NCI-H345 (cell line): ENCODE results near the gene PRSS50.

Experiments
- DNase-seq: peaks from one replicate; lab custom pipeline; 2025; lab: John Stamatoyannopoulos, UW

PRSS50 gene

DNA sequence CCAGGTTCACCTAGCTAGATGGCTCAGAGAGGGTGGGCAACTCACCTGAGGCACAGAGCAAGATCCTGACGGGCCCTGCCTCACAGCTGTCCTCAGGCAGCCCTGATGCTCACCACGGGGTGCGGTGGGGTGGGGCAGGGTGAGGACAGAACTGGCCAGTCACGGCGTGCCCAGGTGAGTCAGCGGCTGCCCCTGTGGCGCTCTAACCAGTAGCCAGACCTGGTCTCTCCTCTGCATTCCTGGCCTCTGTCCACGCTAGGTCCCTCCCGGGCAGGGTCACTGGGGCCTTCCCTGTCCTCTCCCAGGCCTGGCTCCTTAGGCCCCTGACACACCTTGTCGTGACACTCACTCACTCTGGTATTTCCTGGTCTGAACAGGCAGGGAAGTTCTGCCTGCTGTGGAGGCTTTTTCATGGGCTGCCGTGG lies 25.1 kb downstream of the PRSS50 start:
- DNase-seq = no peak

DNA sequence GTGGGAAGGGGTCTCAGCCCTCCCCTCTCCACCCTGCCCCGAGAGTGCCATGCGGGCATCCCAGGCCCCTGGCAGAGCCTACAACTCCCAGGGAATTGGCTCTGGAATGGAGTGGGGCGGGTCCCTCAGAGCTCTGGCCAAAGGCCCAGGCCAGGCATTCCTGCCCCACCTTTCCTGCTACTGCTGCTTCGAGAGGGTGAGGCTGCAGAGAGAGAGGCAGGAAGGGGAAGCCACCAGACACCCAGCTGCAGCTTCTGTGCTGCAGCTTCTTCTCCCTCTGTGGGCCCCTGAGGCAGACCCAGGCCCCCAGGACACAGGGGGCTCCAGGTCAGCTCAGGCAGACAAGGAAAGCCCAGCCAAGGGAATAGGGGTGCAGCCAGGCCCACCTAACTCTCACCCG lies 26.9 kb downstream of the PRSS50 start:
- DNase-seq = no peak

DNA sequence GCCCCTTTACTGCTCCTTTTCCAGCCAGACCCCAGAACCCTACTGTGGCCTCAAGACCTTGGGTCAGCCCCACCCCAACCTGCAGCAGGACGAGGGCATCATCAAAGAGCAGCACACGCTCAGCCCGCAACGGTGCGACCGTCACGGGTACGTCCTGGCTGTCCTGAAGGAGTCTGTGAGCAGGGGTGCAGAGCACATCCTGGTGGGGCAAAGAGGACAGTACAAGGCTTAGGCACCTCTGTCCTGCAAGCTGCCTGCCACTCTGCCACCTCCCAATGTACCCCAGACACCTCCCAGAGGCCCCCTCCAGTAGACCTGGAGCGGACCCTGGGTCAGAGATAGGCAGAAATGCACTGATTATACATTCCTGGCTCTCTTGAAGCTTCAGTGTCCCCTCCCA lies 32.2 kb downstream of the PRSS50 start:
- no peak for DNase-seq

DNA sequence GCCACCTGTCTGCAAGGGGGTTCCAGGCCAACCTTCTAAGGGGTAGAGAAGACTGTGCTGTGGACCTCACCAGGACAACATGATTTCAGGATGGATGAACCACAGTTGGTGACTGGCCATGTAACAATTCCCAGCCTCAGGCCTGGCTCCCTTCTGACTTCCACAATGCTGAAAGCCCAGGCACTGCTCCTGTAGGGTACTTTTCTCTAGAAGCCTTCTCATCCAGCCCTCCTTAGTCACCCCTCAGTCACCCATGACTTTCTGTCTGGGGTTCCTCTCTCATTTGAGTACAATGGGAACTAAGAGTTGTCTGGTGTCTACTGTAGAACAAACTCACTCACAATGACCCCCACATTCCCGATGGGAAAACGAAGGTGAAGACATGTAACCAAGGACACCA lies 32.8 kb downstream of the PRSS50 start:
- no peak for DNase-seq

DNA sequence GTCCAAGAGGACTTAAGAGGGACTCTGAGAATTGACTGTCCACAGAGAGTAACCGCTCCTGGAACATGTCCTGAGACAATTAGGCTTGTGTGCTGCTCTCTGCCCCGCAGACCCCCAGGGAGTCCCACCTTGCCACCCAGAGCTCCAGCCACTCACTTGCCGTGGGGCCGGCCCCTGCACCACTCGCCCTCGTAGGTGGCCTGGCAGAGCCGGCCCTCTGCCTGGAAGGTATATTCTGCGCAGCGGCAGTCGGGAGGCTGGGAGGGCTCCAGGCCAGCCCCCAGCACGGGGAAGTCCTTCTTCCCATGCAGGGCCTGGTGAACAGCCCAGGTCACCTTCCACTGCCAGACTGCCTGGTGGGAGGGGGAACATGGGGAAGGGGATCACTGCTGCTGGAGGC lies 34.7 kb downstream of the PRSS50 start:
- DNase-seq = no peak

DNA sequence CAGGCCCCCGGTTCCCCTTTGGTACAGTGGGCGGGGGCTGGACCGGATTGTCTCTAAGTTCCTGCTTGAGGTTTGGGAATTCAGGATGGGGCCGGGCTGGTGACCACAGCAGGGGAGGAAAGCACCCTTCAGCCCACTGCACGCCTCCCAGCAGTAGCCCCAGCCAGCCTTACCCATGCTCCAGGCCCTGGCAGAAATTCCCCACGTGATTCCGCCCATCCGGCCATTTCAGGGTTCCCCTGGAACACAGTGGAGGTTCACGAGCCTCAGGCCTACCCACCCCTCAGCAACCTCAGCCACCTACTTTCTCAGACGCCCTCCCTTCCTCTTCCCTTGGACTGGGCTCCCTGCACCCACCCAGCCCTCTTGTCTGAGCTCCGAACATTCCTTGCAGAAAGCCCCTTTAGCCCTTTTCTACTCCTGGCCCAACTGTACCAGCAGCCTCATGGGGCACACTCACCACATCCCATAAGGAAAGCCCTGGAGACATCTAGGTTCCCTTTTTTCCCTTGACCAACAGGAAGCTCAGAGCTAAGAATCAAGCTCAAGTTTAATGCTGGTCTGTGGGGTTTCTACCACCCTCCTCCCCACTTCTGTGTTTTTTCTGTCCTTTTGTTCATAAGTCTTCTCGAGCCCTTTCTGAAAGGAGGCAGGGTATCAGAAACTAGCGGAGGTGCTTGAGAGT lies 35.7 kb downstream of the PRSS50 start:
- no peak for DNase-seq

DNA sequence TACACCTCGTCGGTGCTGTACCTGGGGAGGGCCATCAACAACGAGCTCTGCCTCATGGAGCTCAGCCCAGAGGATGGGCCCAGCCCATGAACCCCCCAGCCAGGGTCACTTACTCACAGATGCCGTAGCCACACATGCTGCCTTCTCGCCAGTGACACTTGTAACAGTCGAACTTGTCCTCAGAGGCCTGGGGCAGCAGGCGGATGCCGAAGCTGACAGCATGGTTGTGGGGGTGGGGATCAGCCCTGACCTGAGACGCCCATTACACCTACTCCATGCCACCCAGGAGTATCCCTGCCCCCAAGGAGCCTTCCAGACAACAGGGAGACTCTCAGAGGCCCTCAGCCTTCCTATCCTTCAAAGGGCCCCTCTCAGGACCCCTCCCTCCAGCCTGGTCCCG lies 36.3 kb downstream of the PRSS50 start:
- DNase-seq = no peak

DNA sequence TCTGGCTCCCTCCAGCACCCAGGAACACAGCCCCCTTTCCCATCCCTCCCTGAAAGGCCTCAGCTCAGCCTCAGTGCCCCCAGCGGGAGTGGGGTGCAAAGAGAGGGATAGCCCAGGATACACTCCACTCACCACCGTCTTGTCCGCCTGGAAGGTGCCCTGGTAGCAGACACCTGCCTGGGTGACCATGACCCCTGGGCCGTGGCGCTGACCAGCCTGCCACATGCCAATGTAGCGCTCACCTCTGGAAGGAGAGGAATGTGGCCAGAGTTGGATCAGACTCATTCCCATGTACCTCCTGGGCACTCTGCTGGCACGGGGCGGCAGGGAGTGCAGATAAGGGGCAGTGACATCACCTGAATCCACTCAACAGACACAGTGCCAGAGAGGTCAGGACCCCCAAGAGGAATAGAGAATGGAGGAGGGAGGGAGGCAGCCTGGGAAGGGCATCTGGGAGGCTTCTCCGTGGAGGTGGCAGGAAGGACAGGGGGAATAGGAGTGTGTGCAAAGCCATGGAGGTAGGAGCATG lies 37.3 kb downstream of the PRSS50 start:
- no peak for DNase-seq

DNA sequence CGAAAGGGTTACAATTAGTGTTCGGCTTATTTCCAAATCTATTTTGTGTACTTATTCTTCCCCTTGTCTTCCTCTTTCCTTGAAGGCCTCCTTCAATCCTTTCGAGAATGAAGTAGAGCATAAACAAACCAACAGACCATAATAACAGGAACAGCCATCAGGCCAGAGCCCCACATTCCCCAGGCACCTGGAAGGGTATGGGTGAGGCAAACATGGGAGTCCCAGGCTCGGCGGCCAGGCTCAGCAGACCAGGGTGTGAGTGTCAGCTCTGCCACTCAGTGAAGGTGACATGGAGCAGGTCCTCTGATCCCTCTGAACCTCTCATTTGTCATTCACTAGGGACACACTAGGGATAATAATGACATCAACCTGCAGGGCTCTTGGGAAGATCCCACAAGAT lies 38.0 kb downstream of the PRSS50 start:
- no peak for DNase-seq

DNA sequence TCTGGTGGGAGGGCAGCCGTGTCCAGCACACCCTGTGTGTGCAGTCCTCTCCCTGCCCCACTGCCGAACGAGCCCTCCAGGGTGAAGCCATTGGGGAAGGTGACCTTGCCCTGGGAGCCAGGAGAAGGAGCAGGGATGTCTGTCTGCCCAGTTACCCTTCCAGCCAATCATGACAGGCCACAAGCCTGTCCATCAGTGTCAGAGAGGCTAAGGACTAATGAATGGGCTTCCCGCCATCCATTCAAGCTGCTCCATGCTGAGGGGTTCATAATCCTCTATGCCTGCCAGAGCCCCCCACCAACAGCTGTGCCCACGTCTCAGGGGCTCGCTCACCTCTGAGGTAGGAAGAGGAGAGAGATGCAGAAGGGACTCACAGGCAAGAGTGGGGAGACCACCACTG lies 39.4 kb downstream of the PRSS50 start:
- DNase-seq = no peak

DNA sequence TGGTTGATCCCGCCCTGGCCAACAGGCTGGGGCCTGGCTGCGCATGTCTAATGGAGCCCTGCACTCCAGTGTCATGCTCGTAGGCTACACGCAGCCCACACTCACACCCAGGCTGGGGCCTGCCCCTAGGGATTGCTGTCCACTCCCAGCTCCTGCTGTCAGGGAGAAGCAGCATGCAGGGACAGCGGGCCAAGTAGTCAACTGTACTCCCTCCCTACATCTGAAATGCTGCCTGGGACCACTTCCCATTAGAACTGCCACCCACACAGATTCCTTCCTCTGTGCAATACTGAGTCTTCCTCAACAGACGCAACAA lies 40.3 kb downstream of the PRSS50 start:
- DNase-seq = no peak

DNA sequence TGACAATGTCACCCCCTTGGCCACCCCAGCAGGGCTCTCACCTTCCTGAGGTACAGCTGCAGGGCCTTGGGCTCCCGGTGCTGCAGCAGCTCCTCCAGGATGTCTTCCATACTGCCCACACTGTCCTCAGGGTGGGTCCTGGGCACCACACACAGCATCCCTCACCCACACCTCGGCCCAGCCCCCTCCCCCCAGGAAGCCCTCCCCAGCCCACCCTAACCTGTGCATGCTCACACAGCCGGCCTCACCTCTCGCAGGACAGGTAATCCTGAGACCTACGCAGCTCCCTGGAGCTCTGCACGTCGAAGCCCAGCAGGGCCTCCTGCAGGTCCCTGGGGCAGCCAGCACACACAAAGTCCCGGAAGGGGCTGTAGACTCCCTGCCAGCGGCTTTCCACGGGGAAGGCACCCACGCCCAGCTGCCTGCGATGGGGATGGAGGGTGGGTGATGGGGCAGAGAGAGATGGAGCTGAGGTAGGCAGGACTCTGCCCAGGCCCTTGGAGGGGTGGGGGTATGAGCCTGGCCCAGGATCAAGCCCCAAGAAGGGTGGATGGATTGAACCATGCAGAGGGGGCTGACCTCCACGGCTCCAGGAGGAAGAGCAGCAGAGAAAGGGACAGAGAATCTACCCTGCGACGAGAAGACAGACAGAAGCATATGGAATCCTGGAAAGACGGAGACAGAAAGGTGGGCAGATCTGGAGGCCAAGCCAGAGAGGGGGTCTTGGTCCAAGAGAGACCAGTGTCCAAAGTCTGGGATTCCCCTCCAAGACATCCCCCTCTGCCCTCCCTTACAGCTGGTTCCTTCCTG lies 40.9 kb downstream of the PRSS50 start:
- DNase-seq = no peak

DNA sequence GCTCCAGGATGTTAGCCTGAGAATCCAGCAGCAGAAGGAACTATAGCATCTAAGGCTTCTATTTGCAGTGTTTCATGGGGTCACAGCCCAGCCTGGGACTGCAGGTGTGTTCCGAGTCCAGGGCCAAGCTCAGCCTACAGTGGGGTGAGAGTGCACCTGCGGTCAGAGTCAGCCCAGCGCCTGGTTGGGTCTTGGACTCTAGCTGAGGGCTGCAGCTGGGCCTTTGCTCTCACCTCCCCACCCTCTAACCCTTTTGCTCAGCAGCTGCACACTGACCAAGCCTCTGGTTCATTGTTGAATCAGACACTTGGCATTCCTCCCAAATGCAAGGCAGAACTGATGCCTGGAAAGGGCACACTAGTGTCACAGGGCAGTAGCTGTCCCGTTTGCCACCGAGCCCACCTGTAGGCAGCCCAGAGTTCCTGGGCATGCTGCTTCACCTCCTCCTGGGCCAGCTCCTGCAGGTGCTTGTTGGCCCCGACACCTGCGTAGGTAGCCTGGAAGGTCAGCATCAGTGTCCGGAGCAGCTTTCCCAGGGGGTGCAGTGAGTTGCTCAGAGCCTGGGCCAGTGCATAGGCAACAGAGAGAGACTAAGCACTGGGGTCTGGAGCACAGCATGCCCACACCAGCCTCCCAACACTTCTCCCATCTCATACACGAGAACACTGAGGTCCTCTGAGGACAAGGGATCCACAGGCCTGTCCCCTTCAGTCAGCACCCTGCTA lies 41.7 kb downstream of the PRSS50 start:
- DNase-seq = no peak

DNA sequence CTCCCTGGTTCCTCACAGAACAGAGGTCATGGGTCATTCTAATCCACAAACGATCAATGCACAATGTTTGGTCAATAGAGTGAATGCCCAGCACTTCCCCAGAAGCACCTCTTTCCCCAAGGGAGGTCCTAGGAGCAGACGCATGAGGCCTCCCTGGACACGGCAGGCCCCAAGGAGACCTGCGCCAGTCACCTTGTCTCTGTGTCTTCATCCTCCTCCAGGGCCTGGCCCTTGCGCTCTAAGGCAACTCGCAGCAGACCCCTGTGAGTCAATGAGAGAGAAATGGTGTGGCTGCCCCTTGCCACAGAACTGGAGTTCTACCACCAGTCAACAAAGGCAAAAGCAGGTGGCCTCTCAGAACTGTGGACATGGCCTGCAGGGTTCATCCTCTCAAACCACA lies 42.2 kb downstream of the PRSS50 start:
- DNase-seq = no peak

DNA sequence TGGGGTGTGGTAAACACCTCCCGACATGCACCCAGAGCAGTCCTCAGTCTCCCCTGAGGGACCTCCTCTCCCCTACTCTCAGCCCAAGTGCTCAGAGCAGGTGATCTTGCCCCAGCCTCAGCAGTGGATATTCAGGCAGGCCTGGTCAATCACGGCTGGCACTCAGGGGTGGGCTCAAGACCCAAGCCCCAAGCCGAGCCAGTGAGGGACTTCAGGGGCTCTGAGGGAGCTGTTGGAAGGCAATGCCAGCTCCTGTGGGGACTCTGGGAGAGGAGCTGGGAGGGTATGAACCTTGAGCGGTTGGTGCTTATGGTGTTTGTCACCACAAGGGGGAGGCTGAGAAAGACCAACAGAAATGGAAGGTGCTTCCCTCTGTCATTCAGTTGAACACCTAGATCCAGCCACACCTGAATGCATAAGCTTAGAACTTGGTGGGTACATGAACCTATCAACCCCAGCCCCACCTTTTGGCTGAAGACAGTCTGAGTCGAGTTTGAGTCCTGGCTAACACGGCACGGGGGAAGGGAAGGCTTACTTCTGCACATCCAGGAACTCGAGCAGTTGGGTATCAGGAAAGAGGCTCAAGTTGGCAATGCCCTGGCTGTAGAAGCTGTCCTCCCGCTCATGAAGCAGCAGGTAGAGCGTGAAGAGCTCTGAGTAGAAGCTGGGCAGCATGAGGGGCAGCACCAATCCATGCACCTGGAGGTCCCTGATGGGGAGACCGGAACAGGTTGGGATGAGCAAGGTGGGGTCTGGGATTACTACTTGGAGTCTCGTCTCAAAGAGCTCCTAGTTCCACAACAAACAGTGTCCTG lies 43.4 kb downstream of the PRSS50 start:
- DNase-seq = no peak

DNA sequence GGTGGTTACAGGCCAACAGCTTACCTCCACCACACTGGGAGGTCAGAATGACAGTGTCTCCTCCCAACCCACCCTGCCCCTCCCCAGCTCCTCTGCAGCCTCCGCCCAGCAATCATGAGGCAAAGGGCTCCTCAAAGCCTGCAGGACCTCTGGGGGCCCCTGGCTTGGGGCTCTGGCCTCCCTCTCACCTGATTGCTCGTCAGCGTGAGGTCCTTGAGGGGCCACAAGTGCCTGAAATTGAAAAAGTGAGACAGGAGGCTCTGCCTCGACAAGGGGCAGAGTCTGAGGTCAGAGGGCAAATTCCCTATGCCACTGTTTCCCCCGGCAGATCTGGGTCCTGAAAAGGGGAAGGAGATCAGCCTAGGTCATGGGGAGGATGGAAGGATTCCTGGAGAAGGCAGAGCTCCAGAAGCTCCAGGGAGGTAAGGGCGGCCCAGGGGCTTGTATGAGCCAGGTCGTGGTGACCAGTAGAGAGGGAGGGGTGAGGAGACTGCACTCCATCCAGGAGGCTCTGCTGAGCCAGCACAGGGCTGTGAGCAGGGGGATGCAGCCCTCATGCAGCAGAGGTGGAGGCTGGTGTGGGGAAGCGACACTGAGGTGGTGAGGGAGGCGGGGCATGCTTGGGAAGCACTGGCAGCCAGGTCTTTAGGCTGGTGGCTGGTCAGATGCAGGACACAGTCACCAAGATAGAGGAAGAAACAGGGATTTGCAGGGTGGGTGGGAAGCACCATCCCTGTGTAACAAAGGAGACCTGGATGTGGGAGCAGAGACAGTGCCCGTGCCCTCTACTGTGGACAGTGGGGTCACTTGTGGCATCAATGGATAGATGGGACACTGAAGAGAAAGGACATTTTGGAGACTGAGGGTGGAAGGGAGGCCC lies 44.3 kb downstream of the PRSS50 start:
- no peak for DNase-seq

DNA sequence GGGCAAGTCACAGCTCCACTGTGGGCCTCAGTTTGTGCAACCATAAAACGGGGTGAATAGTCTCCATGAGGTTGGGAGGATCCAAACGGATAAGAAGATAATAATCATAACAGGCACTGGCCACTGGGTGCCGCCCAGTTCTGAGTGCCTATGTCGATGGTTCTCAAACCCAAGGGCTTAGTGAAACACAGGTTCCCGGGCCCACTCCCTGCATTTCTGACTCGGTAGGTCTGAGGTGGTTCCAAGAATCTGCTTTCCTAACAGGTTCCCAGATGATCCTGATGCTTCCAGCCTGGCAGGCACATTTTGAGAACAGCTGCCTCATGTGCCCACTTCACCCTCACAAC lies 45.3 kb downstream of the PRSS50 start:
- no peak for DNase-seq

DNA sequence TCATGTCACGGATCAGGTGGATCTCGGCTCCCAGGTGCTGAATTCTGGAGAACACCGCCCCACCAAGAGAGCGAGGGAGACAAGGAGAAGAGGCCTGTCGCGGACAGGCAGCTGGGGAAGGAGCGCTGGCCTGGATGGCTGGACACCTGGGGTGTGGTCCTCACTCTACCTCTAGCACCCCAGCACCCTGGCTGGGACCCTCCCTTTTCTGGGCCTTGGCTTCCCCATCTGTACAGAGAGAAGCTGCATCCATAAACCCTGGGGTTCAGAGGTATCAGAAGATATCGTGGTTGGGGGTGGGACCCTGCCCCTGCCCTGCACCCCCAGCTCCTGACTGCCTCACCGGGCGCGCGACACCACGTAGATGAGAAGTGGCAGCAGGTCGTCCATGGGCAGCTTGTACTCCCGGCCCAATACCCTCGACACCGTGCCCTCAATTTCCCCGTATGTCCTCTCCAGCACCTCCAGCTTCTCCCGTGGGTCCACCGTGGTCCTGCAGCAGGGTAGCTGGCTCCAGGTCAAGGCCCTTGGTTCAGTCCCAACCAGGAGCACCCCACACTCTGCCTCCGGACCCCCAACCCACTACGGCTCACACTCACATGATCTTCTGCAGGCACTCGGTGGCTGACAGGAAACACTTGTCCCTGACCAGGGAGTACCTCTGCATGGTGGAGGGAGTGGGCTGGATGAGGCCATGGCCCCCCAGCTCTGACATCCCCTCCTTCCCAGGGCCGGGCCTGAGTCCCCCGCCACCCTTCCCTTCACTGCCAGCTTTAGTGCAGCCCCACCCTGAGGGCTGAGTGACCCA lies 45.9 kb downstream of the PRSS50 start:
- DNase-seq = no peak

DNA sequence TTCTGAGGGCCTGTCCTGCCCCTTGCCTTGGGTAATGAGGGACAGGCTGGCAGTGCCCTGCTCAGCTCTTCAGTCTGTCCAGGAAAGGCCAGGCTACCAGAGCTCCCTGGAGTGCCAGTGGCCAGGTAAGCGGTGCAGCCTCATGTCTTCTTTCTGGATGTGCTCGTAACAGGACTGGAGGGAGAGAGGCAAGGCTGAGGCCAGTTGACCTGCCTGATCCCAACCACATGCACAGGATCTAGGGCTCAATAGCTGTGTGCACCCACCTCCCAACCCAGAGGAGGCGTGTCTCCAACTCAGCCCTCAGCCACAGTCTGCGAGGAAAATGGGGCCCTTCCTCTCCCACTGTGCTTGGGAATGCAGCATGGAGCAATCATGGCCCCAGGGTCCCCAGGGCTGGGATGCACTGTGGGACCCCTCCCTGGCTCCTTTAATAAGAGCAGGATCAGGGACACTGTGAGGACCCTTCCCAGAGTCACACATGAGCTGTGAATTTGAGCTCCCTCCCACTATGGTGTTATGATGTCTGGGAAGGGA lies 46.7 kb downstream of the PRSS50 start:
- no peak for DNase-seq
